NB4 (cell line): ENCODE measurements around the gene CACNA1D.

Experiments used
- POLR2A ChIP-seq: IDR thresholded peaks from 2 replicates; pipeline ENCODE4 v1.6.1; 2011; ENCODE audit warnings: mild to moderate bottlenecking; ENCODE audit not compliant: insufficient read length; ENCODE audit errors: extremely low read depth
- TF ChIP-seq, protein P1 (sequence below): IDR thresholded peaks from one replicate; pipeline ENCODE4 v1.5.1; 2012; ENCODE audit warnings: low read depth, low read length

DNA sequence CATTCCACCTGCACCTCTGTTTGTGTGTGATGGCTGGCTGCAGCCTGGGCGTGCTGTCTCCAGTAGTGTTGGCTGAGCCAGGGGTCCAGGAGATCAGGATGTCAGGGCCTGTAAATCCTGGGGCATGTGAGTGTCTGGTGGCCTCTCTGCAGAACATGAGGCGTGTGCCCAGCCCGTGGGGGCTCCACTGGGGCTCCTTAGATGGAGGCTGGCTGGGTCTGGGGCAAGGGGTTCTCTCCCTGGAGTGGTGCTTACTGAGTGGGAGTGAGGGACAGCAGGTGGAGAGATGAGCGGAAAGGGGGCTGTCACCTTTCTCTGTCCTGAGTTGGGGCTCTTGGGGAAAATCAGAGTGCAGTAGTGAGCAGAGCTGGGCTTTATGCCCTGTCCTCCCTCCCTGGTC, 199.6 kb downstream of the CACNA1D start:
- TF ChIP-seq, protein P1, sequence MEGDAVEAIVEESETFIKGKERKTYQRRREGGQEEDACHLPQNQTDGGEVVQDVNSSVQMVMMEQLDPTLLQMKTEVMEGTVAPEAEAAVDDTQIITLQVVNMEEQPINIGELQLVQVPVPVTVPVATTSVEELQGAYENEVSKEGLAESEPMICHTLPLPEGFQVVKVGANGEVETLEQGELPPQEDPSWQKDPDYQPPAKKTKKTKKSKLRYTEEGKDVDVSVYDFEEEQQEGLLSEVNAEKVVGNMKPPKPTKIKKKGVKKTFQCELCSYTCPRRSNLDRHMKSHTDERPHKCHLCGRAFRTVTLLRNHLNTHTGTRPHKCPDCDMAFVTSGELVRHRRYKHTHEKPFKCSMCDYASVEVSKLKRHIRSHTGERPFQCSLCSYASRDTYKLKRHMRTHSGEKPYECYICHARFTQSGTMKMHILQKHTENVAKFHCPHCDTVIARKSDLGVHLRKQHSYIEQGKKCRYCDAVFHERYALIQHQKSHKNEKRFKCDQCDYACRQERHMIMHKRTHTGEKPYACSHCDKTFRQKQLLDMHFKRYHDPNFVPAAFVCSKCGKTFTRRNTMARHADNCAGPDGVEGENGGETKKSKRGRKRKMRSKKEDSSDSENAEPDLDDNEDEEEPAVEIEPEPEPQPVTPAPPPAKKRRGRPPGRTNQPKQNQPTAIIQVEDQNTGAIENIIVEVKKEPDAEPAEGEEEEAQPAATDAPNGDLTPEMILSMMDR, result no peak
- TF ChIP-seq POLR2A, result no peak
